Activated CD8-positive, alpha-beta memory T cell treated with anti-CD3 and anti-CD28 coated beads, Interleukin-2, amount 50 U/mL, for 1 hour (primary cell): ENCODE results near the gene TSACC.
"Not testable (repeated sequence)": the region's sequence is repeated elsewhere in the genome, so short reads cannot be mapped to it uniquely, and the experiment has no call there.

Source experiments
- DNase-seq: peaks from one replicate; pipeline ENCODE4 v3.0.0-alpha.2; 2020; ENCODE audit errors: extremely low read depth

TSACC gene

GRCh38 chr1:156346636-156347035, 8.3 kb downstream of the TSACC start:
- DNase-seq = no peak

GRCh38 chr1:156347331-156347730, 9.0 kb downstream of the TSACC start:
- DNase-seq = no peak

- DNase-seq = not testable (repeated sequence)
These were observed 14.2 kb downstream of the TSACC start for GRCh38 chr1:156352481-156352880.

DNA sequence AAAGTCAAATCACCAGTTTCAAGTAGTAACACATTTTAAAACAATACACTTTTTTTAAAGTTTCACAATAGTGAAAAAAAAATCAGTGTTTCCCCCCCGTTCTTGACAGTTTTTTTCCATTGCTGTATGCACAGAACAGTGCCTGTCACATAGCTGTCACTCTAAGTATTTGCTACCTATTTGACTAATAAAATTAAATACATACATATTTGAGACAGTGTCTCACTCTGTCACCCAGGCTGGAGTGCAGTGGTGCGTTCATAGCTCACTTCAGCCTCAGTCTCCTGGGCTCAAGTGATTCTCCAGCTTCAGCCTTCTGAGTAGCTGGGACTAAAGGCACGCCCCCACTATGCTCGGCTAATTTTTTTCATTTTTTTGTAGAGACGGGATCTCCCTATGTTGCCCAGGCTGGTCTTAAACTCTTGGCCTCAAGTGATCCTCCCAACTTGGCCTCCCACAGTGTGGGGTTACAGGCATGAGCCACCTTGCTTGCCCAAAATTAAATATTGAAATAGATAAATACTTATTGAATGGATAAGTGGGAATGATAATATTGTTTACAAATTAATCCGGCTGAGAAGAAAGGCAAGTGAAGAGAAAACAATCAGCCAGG, 18.0 kb downstream of the TSACC start:
- DNase-seq = no peak

- no peak for DNase-seq
These were observed 18.7 kb downstream of the TSACC start for GRCh38 chr1:156356875-156357534.

DNA sequence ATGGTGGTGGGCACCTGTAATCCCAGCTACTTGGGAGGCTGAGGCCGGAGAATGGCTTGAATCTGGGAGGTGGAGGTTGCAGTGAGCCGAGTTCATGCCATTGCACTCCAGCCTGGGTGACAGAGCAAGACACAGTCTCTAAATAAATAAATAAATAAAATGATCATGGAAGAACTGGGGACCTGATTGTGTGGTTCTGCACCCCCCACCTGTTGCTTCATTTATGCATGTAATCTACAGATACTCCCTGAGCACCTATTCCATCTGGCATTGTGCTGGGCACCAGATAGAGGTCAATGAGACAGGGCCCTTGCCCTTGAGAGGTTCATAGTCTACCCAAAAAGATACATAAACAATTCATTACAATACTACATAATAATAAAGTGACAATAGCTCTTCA, 19.7 kb downstream of the TSACC start:
- DNase-seq = no peak

- no peak for DNase-seq
These were observed 20.3 kb downstream of the TSACC start for GRCh38 chr1:156358641-156359040.

- DNase-seq = no peak
These were observed 20.9 kb downstream of the TSACC start for GRCh38 chr1:156359249-156359648.

GRCh38 chr1:156359973-156360372, 21.6 kb downstream of the TSACC start:
- DNase-seq = no peak

GRCh38 chr1:156360534-156360933, 22.2 kb downstream of the TSACC start:
- no peak for DNase-seq

DNA sequence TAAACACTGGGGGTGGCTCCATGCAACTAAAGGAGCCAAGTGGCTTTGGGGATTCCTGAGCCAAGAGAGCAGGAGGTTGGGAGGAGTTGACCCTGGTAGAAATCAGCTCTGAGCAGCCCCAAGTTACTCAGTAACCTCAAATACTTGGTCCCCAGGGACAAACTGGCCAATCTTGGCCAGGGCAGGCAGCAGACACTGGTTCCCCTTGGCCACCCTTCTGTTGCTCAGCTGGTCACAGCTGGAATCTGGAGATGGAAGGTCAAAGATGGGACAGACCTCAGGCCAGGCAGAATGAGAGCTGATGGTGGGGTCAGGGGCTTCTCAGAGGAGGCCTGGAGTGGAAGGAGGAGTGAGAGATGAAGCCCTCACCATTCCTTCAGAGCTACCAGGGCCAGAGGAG, 27.4 kb downstream of the TSACC start:
- no peak for DNase-seq

- DNase-seq = no peak
These were observed 28.2 kb downstream of the TSACC start for GRCh38 chr1:156366378-156367166.

DNA sequence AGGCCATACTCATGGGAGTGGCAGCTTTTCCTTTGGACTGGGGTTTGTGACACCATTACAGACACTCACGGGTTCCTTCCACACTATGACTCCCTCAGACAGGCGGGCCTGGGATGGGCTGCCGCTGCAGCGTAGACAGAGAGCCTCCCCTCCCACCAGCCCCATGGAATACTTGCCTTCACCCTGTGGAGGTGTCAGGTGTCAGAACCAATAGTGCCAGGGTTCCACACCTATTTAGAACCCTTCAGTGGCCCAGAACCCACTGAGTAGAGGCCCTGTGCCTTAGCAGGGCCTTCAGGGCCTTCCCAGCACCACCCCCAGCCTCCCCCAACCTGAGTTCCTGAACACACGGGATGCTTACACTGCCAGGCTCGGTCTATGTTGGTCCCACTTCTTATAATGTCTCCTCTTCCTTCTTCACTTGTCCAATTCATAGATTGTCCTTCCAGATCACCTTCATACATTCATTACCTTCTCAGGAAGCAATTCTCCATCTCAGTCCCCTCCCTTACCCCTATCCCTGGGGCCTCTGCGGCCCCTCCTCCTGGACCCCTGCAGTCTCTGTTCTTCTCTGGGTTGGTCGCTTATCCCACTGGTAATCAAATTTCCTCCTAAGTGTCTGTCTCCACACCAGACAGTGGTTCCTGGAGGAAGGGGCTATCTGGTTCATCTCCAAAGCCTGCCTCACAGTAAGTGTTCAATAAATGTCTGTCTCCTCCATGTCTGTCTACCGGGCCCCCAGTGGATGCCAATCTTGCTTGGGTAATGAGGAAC, 29.2 kb downstream of the TSACC start:
- no peak for DNase-seq

DNA sequence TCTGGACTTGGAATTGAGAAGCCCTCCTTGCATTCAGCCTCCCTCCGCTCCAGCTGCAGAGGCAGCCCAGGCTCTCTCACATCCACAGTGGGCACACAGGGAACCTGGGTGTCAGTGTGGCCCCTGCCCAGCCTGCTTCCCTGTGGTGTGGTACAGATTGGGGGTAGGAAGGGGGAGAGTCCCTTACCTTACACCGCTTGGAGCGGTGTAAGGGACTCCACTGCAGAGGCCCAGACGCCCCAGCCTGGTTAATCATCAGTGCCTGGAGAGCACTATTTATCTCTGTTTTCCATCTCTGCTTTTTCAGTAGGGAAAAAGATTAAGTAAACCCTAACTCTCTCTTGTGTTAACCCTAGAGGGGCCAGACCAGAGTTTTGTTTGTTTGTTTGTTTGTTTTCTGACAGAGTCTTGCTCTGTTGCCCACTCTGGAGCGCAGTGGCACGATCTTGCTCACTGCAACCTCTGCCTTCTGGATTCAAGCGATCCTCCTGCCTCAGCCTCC, 29.9 kb downstream of the TSACC start:
- DNase-seq = no peak

DNA sequence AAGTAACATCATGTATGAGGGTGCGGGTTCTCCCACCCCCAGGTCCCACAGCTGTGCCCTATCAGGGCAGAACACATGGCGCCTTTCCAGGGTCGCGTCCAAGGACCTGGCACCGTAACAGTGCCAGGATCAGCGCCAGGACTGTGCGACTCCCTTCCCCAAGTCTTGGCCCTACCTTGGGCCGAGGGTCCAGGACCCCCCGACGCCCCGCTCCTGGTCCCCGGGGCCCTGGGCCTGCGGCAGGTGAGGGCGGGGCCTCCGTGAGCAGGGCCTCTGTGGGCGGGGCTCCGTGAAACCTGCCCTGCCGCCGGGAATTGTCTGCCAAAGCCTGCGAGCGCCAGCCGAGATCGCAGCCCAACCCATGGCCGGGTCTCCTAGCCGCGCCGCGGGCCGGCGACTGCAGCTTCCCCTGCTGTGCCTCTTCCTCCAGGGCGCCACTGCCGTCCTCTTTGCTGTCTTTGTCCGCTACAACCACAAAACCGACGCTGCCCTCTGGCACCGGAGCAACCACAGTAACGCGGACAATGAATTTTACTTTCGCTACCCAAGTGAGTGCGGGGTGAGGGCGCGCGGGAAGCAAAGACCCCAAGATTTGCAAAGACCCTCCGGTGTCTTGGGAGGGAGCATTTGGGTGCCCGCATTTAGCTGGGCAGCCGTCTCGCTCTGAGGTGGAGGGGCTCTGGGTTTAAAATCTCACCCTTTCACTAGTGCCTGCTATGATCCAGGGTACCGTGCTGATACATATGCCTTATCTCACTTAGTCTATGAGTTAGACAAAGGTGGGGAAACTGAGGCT, 30.8 kb downstream of the TSACC start, which contains the start of gene RHBG:
Gene RHBG (plus strand): TSS at position 323 of the 796 bp plus-strand sequence. CDS start 39 bp downstream, at position 362.
- no peak for DNase-seq

GRCh38 chr1:156369685-156370286, 31.5 kb downstream of the TSACC start:
- not testable (repeated sequence) for DNase-seq

DNA sequence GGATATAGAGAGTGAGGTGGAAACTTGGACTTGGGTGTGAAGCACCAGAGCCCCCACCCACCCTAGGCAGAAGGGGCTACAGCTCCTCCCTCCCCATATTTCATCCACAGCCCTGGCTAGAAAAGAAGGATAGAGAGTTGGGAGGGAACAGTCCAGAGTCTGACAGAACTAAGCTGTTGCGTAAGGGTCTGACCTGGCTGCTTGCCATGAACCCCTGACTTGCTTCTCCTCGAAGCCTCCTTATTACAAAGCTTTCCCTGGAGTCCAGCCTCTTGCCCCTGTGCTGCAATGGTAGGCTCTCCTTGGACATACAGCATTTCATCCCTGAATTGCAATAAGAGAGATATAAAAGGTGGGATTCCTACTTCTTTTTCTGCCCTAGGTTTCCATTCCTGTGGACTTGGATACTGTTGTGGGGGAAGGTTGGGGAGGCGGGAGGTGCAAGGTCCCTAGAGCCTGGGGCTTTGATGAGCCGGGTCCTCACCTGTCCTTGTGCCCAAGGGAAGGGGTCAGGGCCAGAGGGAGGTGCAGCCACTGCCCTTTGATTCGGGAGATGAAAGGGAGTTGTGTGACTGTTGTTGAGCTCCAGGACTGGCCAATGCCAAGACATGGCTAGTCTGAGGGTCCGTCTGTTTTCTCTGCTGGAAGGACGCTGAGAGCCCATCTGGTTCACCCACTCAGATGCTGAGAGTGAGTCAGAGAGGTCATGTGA, 33.4 kb downstream of the TSACC start:
- no peak for DNase-seq

- DNase-seq = no peak
These were observed 33.9 kb downstream of the TSACC start for GRCh38 chr1:156372265-156372586.

DNA sequence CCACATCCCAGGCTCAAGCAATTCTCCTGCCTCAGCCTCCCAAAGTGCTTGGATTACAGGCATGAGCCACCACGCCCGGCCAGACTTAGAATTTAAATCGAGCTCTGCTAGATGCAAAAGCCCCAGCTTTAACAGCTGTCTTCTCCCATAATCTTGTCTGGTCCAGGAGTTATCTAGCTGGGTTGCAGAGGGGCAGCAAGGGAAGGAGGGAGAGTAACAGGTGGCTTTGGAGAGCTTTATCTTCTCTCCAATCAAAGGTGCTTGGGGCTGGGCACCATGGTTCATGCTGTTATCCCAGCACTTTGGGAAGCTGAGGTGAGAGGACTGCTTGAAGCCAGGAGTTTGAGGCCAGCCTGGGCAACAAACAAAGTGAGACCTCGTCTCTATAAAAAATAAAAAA, 34.5 kb downstream of the TSACC start:
- no peak for DNase-seq

GRCh38 chr1:156373546-156373945, 35.2 kb downstream of the TSACC start:
- DNase-seq = no peak
